Stimulated activated CD4-positive, alpha-beta T cell treated with anti-CD3 and anti-CD28 coated beads, Interleukin-4, amount 100 ng/mL, for 4 hours (primary cell): ENCODE measurements around the gene KRTAP4-7.
"Not testable (repeated sequence)": the region's sequence is repeated elsewhere in the genome, so short reads cannot be mapped to it uniquely, and the experiment has no call there.

Experiments used
- DNase-seq, 2 experiments: peaks; one replicate each; pipeline ENCODE4 v3.0.0-alpha.2; 2020

KRTAP4-7 gene

DNA sequence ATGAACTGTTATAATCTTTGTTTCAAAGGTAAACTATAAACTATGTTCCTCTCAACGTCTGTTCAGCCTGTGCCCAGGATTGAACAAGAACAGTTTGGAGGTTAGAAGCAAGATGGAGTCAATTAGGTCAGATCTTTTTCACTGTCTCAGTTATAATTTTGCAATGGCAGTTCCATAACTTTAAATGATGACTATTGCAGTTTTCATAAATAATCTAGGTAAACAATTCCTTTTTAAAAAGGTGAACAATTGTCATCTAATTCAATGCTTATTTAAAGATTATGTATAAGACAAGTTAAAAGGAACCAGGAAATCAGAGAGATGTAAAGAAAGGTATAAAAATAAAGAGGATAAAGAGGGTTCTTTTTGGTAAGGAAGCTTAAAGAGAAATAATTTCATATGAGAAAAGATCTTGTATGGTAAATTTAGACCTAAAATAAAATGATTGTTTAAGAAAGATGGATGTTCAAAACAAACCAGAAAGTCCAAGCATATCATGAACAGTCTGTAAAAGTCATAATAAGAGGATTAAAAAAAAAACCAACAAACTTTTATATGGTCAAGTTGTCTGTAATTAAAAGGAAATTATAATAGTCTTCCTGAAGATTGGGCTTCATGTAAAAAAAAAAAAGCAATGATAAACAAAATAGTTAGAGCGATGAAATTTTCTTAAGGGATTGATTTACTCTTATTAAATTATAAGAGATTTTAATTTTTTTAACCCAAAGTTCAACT, 27.4 kb downstream of the KRTAP4-7 start:
- no peak for DNase-seq

DNA sequence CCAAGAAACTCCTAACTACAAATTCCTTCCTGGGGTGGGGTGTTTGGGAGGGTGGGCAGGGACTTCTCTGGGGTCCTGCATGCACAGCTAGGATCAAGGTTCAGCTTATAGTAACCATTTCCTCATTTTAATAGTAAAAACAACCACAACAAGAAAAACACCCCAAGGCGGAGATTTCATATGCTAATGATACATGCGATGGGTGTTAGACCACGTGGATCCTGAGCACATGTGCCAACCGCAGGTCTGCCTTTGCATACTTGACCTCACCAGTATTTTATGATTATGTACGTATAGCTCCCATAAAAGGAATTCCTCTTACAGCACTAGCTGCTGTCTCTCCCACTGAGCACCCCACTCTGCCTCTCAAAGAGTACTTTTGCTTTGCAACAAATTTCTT, 32.3 kb downstream of the KRTAP4-7 start:
- DNase-seq: no peak

DNA sequence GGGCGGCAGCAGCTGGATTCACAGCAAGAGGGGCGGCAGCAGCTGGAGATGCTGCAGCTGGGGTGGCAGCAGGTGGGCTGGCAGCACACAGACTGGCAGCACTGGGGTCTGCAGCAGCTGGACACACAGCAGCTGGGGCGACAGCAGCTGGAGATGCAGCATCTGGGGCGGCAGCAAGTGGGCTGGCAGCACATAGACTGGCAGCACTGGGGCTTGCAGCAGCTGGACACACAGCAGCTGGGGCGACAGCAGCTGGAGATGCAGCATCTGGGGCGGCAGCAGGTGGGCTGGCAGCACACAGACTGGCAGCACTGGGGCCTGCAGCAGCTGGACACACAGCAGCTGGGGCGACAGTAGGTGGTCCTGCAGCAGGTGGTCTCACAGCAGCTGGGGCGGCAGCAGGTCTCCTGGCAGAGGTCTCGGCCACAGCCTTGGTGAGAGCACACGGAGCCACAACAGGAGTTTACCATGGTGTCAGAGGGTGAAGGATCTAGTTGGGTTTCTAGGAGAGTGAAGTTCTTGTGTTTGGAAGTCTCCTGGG, 34.0 kb downstream of the KRTAP4-7 start, which contains the start of gene KRTAP4-11:
KRTAP4-11 (minus strand) TSS at position 528 of the 541 bp plus-strand sequence; CDS start at position 470, 58 bp downstream.
- not testable (repeated sequence) for DNase-seq

DNA sequence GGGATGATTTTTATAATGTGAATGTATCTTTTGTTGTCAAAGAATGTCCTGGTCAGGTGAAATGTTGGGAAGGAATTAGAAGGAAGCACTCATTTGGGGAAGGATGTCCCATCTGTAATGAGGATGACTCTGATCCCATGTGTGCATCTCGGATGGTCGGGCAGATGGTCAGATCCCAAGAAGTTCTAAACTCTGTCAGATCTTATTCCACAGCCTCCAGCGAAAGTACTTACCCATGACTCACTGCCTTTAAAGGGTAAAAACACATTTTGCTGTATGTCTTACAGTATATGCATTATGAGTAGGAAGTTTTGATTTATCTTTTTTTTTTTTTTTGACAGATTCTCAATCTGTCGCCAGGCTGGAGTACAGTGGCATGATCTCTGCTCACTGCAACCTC, 34.8 kb downstream of the KRTAP4-7 start:
- no peak for DNase-seq

DNA sequence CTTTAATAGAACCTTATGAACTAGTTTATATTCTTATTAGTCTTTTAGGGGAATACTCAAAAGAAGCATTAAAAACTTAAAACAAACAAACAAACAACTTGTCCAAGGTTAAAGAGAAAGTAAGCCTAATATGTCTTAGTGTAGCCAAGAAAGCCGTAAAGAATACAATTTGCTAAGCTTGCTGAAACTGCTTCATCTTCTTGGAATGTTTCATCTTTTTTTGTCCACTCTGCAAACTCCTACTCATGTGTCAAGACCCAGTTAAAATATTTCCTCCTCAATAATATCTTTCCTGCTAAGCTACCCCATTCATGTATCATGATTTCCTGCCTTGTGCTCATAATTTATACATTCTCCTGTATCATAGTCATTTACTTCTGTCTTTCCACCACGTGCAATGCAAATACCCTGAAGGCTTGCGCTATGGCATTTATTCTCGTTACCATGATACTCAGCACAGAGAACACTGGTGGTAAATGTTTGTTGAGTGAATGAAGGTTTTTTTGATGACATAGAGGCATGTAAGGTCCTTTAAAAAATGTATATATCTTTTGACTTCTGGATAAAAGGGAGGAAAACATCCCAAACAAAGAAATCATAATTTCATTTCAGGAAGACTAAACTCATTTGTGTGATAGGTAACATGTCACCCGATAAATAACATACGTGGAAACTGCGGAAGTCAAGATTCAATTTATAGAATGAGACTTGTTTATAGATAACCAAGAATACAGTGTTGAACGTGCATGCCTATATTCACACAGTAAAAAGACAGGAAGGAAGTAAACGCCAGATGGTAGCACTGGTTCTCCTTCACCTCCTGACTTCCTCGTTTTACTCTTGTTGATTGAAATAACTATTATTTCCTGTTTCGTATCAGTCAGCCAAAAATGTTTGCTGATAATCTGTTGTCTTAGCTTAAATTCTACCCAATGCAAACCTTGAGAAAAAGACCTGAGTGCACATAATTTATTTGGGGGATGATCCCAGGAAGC, 36.0 kb downstream of the KRTAP4-7 start:
- DNase-seq: not testable (repeated sequence)

- DNase-seq: no peak
These were observed 37.8 kb downstream of the KRTAP4-7 start for GRCh38 chr17:41121742-41122141.

GRCh38 chr17:41123292-41123990, 39.5 kb downstream of the KRTAP4-7 start:
- DNase-seq: not testable (repeated sequence)

GRCh38 chr17:41123991-41124371, 40.0 kb downstream of the KRTAP4-7 start, which contains the start of gene KRTAP4-12:
TSS of gene KRTAP4-12 (minus strand) at chr17:41124182. CDS start at chr17:41124122, 60 bp downstream.
- DNase-seq: not testable (repeated sequence)

DNA sequence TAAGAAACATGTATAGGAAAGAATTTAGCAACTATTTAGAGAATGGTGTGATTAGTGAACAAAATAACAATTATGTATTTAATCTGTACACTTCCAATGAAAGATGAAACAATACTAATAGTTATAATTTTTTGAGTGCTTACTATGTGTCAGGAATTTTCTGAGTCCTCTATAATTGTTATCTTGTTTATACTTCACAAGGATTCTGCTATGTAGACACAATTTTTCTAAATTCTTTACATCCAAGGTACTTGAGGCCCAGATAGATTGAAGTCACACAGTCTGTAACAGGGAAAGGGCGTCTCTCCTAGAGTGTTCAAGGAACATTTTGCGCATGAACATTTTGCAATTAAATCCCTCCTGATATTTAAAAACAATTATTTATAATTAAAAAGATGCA, 41.1 kb downstream of the KRTAP4-7 start:
- DNase-seq: no peak

GRCh38 chr17:41126412-41126811, 42.5 kb downstream of the KRTAP4-7 start:
- no peak for DNase-seq

GRCh38 chr17:41127371-41127770, 43.4 kb downstream of the KRTAP4-7 start:
- no peak for DNase-seq

DNA sequence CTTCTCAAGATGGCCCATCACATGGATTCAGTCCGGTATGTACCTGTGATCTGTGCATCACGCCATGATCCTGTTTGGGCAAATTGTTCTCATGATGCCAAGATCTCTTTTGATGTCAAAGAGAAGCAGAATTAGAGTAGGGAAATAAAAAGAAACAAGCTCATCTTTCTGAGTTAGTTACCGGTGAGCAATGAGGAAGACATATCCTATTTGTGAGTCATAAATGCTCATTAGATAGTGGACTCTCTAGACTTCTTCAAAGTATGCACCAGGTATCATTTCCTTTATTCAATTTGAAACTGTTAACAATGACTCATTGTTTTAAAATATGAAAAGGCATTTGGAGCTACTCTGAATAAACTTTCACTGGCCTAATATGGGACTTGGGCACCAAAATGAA, 48.0 kb downstream of the KRTAP4-7 start:
- DNase-seq: no peak

GRCh38 chr17:41133880-41134735, 50.2 kb downstream of the KRTAP4-7 start:
- no peak for DNase-seq
